Activated CD8-positive, alpha-beta memory T cell treated with anti-CD3 and anti-CD28 coated beads, Interleukin-2, amount 10 ng/mL, durations not matched to agents 7 days and 5 days (primary cell): ENCODE measurements around the gene CTR9. TPM values are rescaled to one million over a fixed set of nuclear protein-coding genes. Genes with fewer than 3 reads are reported as not detected.

ENCODE experiments used
- ATAC-seq: fragments of 150-1000 bp; cut with Tn5 transposase; one replicate; pipeline ENCODE4 v1.10.0; 2021; ENCODE audit warnings: moderate library complexity
- CTCF ChIA-PET: fragments of 350-600 bp; sonication (Branson Sonifier 250); formaldehyde crosslinking; loops from one replicate; lab custom pipeline; 2021; ENCODE audit warnings: antibody characterized with exemption; lab: Charles Lee
- DNase-seq: peaks from one replicate; pipeline ENCODE4 v3.0.0-alpha.2; 2020
- H3K27ac Mint-ChIP-seq: one replicate; pipeline ENCODE4 v1.8.0; 2021; ENCODE audit warnings: mild to moderate bottlenecking, mixed read lengths
- H3K27me3 Mint-ChIP-seq: one replicate; pipeline ENCODE4 v1.8.0; 2021; ENCODE audit warnings: mixed read lengths
- H3K36me3 Mint-ChIP-seq: one replicate; pipeline ENCODE4 v1.8.0; 2021; ENCODE audit warnings: mild to moderate bottlenecking, mixed read lengths
- H3K4me1 Mint-ChIP-seq: one replicate; pipeline ENCODE4 v1.8.0; 2021; ENCODE audit warnings: mixed read lengths
- H3K4me3 Mint-ChIP-seq: one replicate; pipeline ENCODE4 v1.8.0; 2021; ENCODE audit warnings: mild to moderate bottlenecking, moderate library complexity, mixed read lengths
- H3K9me3 Mint-ChIP-seq: one replicate; pipeline ENCODE4 v1.8.0; 2022; ENCODE audit warnings: low read depth, mixed read lengths
- total RNA-seq, 2 experiments: library from RNA; stranded (reverse); gene quantifications; one replicate each; pipeline ENCODE4 v1.2.3, GENCODE V29; 2021

Gene CTR9
- total RNA-seq, 2 experiments from 2014 or later, result 33.9 to 44.6 TPM

GRCh38 chr11:10797531-10797930 lies 46.5 kb downstream of the CTR9 start:
- CTCF ChIA-PET, result interaction anchor here (2.2 kb wide), 1 partner anchor 11 kb away, joined by 9 read pairs; the partner anchor contains the start of gene EIF4G2
- DNase-seq (no peak), ATAC-seq (no peak)
- Mint-ChIP-seq H3K9me3 (no peaks in the 10 kb centered on the region), H3K36me3 (peaks cover 64% of the 10 kb centered on the region), H3K4me1 (peaks cover 60% of the 10 kb centered on the region), H3K27ac (no peak overlapping the region), H3K27me3 (peaks cover 5% of the 10 kb centered on the region), H3K4me3 (no peak overlapping the region)

- no peak for ATAC-seq
- H3K4me1 Mint-ChIP-seq, result peaks cover 54% of the 10 kb centered on the region
- CTCF ChIA-PET, result interaction anchor here (1.6 to 2.3 kb wide), 3 partner anchors 10 to 62 kb away, joined by 3 to 9 read pairs (median 6); partner anchors contain the start of gene EIF4G2
- DNase-seq, result no peak
- H3K4me3 Mint-ChIP-seq, result no peak overlapping the region
- H3K9me3 Mint-ChIP-seq, result no peaks in the 10 kb centered on the region
- H3K36me3 Mint-ChIP-seq, result peaks cover 73% of the 10 kb centered on the region
- H3K27me3 Mint-ChIP-seq, result no peaks in the 10 kb centered on the region
- H3K27ac Mint-ChIP-seq, result peak overlapping the region; percentile 57
Measured at GRCh38 chr11:10798330-10798928, 47.4 kb downstream of the CTR9 start.

- DNase-seq (no peak), ATAC-seq (no peak)
- Mint-ChIP-seq H3K4me1 (peaks cover 64% of the 10 kb centered on the region), H3K27ac (peak overlapping the region; percentile 64), H3K4me3 (no peak overlapping the region), H3K27me3 (no peaks in the 10 kb centered on the region), H3K9me3 (no peaks in the 10 kb centered on the region), H3K36me3 (peaks cover 83% of the 10 kb centered on the region)
- CTCF ChIA-PET, result interaction anchor here (1.2 to 2.3 kb wide), 5 partner anchors 8 to 60 kb away, joined by 3 to 8 read pairs (median 4); no protein-coding TSS in a partner anchor
Measured at GRCh38 chr11:10800292-10800691, 49.2 kb downstream of the CTR9 start.

- CTCF ChIA-PET, result interaction anchor here (1.2 to 4.5 kb wide), 3 partner anchors 10 to 55 kb away, joined by 3 to 34 read pairs (median 5); no protein-coding TSS in a partner anchor
- no peaks in the 10 kb centered on the region for H3K27me3 Mint-ChIP-seq
- H3K9me3 Mint-ChIP-seq, result no peaks in the 10 kb centered on the region
- DNase-seq (no peak), ATAC-seq (no peak)
- peak overlapping the region; percentile 8 for H3K27ac Mint-ChIP-seq
- peaks cover 70% of the 10 kb centered on the region for H3K4me1 Mint-ChIP-seq
- no peak overlapping the region for H3K4me3 Mint-ChIP-seq
- peaks cover 86% of the 10 kb centered on the region for H3K36me3 Mint-ChIP-seq
Measured at GRCh38 chr11:10803676-10804075, 52.6 kb downstream of the CTR9 start.

GRCh38 chr11:10805741-10806140 lies 54.7 kb downstream of the CTR9 start:
- no peak for DNase-seq
- peaks cover 62% of the 10 kb centered on the region for H3K4me1 Mint-ChIP-seq
- CTCF ChIA-PET, result interaction anchor here (1.2 to 4.5 kb wide), 2 partner anchors 13 to 14 kb away, joined by 7 to 34 read pairs; no protein-coding TSS in a partner anchor
- no peaks in the 10 kb centered on the region for H3K9me3 Mint-ChIP-seq
- no peak for ATAC-seq
- peak overlapping the region; percentile 61 for H3K27ac Mint-ChIP-seq
- H3K27me3 Mint-ChIP-seq, result no peaks in the 10 kb centered on the region
- H3K36me3 Mint-ChIP-seq, result peaks cover 66% of the 10 kb centered on the region
- peak overlapping the region; percentile 86 for H3K4me3 Mint-ChIP-seq

GRCh38 chr11:10806206-10806605 lies 55.2 kb downstream of the CTR9 start:
- ATAC-seq (no peak), DNase-seq (no peak)
- Mint-ChIP-seq H3K4me3 (peak overlapping the region; percentile 86), H3K9me3 (no peaks in the 10 kb centered on the region), H3K27me3 (no peaks in the 10 kb centered on the region), H3K36me3 (peaks cover 61% of the 10 kb centered on the region), H3K27ac (peak overlapping the region; percentile 99), H3K4me1 (peaks cover 59% of the 10 kb centered on the region)
- CTCF ChIA-PET, result interaction anchor here (1.2 kb wide), 1 partner anchor 14 kb away, joined by 7 read pairs; no protein-coding TSS in a partner anchor

- H3K9me3 Mint-ChIP-seq, result no peaks in the 10 kb centered on the region
- H3K36me3 Mint-ChIP-seq, result peaks cover 51% of the 10 kb centered on the region
- H3K27me3 Mint-ChIP-seq, result no peaks in the 10 kb centered on the region
- CTCF ChIA-PET, result interaction anchor here (0.7 to 5.3 kb wide), 6 partner anchors 9 to 1042 kb away, joined by 3 to 38 read pairs (median 6); partner anchors contain the start of gene ZBED5
- DNase-seq (peak; percentile 72), ATAC-seq (peak; percentile 4)
- H3K27ac Mint-ChIP-seq, result peak overlapping the region; percentile 99
- peaks cover 48% of the 10 kb centered on the region for H3K4me1 Mint-ChIP-seq
- peak overlapping the region; percentile 86 for H3K4me3 Mint-ChIP-seq
Measured at GRCh38 chr11:10807493-10808234, 56.6 kb downstream of the CTR9 start.

- peaks cover 48% of the 10 kb centered on the region for H3K4me1 Mint-ChIP-seq
- H3K27me3 Mint-ChIP-seq, result no peaks in the 10 kb centered on the region
- no peaks in the 10 kb centered on the region for H3K9me3 Mint-ChIP-seq
- CTCF ChIA-PET, result interaction anchor here (0.5 to 5.3 kb wide), 10 partner anchors 10 to 126 kb away, joined by 3 to 38 read pairs (median 5); partner anchors contain the start of gene ZBED5
- H3K27ac Mint-ChIP-seq, result peak overlapping the region; percentile 99
- DNase-seq (no peak), ATAC-seq (no peak)
- peak overlapping the region; percentile 86 for H3K4me3 Mint-ChIP-seq
- H3K36me3 Mint-ChIP-seq, result peaks cover 48% of the 10 kb centered on the region
Measured at GRCh38 chr11:10808235-10808552, 57.1 kb downstream of the CTR9 start.

GRCh38 chr11:10808553-10809372 lies 57.7 kb downstream of the CTR9 start, which contains the start of gene EIF4G2:
EIF4G2 (minus strand) TSS chr11:10808926.
- H3K36me3 Mint-ChIP-seq, result peaks cover 43% of the 10 kb centered on the region
- CTCF ChIA-PET, result interaction anchor here (0.5 to 5.3 kb wide), 19 partner anchors 11 to 267 kb away, joined by 3 to 38 read pairs (median 3); partner anchors contain the start of genes CTR9, RNF141 and ZBED5
- peak within 1 kb of the TSS; percentile 86 for H3K4me3 Mint-ChIP-seq
- H3K9me3 Mint-ChIP-seq, result no peaks in the 10 kb centered on the region
- H3K27ac Mint-ChIP-seq, result peak within 1 kb of the TSS; percentile 99
- no peaks in the 10 kb centered on the region for H3K27me3 Mint-ChIP-seq
- ATAC-seq (peak; percentile 93), DNase-seq (peak; percentile 98)
- H3K4me1 Mint-ChIP-seq, result peaks cover 42% of the 10 kb centered on the region

GRCh38 chr11:10809373-10810160 lies 58.5 kb downstream of the CTR9 start:
- Mint-ChIP-seq H3K36me3 (peaks cover 36% of the 10 kb centered on the region), H3K9me3 (no peaks in the 10 kb centered on the region), H3K27me3 (peaks cover 4% of the 10 kb centered on the region), H3K4me1 (peaks cover 42% of the 10 kb centered on the region), H3K27ac (peak overlapping the region; percentile 99), H3K4me3 (peak overlapping the region; percentile 86)
- DNase-seq (peak; percentile 65), ATAC-seq (peak; percentile 18)
- CTCF ChIA-PET, result interaction anchor here (0.7 to 5.3 kb wide), 19 partner anchors 11 to 507 kb away, joined by 3 to 38 read pairs (median 3); partner anchors contain the start of genes CTR9, RNF141 and ZBED5

GRCh38 chr11:10813945-10814344 lies 62.9 kb downstream of the CTR9 start:
- DNase-seq, result no peak
- Mint-ChIP-seq H3K4me1 (peaks cover 18% of the 10 kb centered on the region), H3K9me3 (no peaks in the 10 kb centered on the region), H3K27me3 (peaks cover 4% of the 10 kb centered on the region), H3K27ac (no peak overlapping the region), H3K36me3 (peaks cover 6% of the 10 kb centered on the region), H3K4me3 (no peak overlapping the region)
- no peak for ATAC-seq
- CTCF ChIA-PET, result no interaction called here

- peaks cover 4% of the 10 kb centered on the region for H3K27me3 Mint-ChIP-seq
- ATAC-seq (no peak), DNase-seq (no peak)
- no peak overlapping the region for H3K27ac Mint-ChIP-seq
- CTCF ChIA-PET, result no interaction called here
- peaks cover 1% of the 10 kb centered on the region for H3K36me3 Mint-ChIP-seq
- no peak overlapping the region for H3K4me3 Mint-ChIP-seq
- no peaks in the 10 kb centered on the region for H3K9me3 Mint-ChIP-seq
- peaks cover 6% of the 10 kb centered on the region for H3K4me1 Mint-ChIP-seq
Measured at GRCh38 chr11:10818594-10818993, 67.5 kb downstream of the CTR9 start.
